ENCODE measurements around the gene CPE.

CPE gene

GRCh38 chr4:165364452-165365080 is 14.2 kb upstream of the CPE start:
- no peak for DNase-seq (ENCODE audit: low read depth in 2 of 2)

- DNase-seq (ENCODE audit: low read depth in 2 of 2) = no peak
Measured at GRCh38 chr4:165367040-165367439, 11.8 kb upstream of the CPE start.

GRCh38 chr4:165368114-165368513 is 10.7 kb upstream of the CPE start:
- DNase-seq (ENCODE audit: low read depth in 2 of 2) = no peak

GRCh38 chr4:165368567-165368966 is 10.2 kb upstream of the CPE start:
- no peak for DNase-seq (ENCODE audit: low read depth in 2 of 2)

- no peak for DNase-seq (ENCODE audit: low read depth in 2 of 2)
Measured at GRCh38 chr4:165369522-165369921, 9.3 kb upstream of the CPE start.

- DNase-seq (ENCODE audit: low read depth in 2 of 2) = no peak
Measured at GRCh38 chr4:165370530-165370929, 8.3 kb upstream of the CPE start.

- no peak for DNase-seq (ENCODE audit: low read depth in 2 of 2)
Measured at GRCh38 chr4:165375465-165375864, 3.3 kb upstream of the CPE start.

GRCh38 chr4:165378398-165378744 is 437 bp upstream of the CPE start:
- no peak for DNase-seq (ENCODE audit: low read depth in 2 of 2)

GRCh38 chr4:165379678-165380064 is 863 bp downstream of the CPE start:
- no peak for DNase-seq (ENCODE audit: low read depth in 2 of 2)

- no peak for DNase-seq (ENCODE audit: low read depth in 2 of 2)
Measured at GRCh38 chr4:165380805-165381204, 2.0 kb downstream of the CPE start.

- DNase-seq (ENCODE audit: low read depth in 2 of 2) = no peak
Measured at GRCh38 chr4:165381821-165382373, 3.1 kb downstream of the CPE start.

GRCh38 chr4:165382640-165383039 is 3.8 kb downstream of the CPE start:
- DNase-seq (ENCODE audit: low read depth in 2 of 2) = no peak

GRCh38 chr4:165383591-165384073 is 4.8 kb downstream of the CPE start:
- no peak for DNase-seq (ENCODE audit: low read depth in 2 of 2)

GRCh38 chr4:165384186-165384585 is 5.4 kb downstream of the CPE start:
- no peak for DNase-seq (ENCODE audit: low read depth in 2 of 2)

GRCh38 chr4:165384598-165384997 is 5.8 kb downstream of the CPE start:
- no peak for DNase-seq (ENCODE audit: low read depth in 2 of 2)

GRCh38 chr4:165385126-165385525 is 6.3 kb downstream of the CPE start:
- DNase-seq (ENCODE audit: low read depth in 2 of 2) = no peak

GRCh38 chr4:165386328-165386727 is 7.5 kb downstream of the CPE start:
- DNase-seq (ENCODE audit: low read depth in 2 of 2) = no peak

- no peak for DNase-seq (ENCODE audit: low read depth in 2 of 2)
Measured at GRCh38 chr4:165388756-165389155, 9.9 kb downstream of the CPE start.

GRCh38 chr4:165393051-165393450 is 14.2 kb downstream of the CPE start:
- DNase-seq (ENCODE audit: low read depth in 2 of 2) = no peak

- DNase-seq (ENCODE audit: low read depth in 2 of 2) = no peak
Measured at GRCh38 chr4:165393704-165394103, 14.9 kb downstream of the CPE start.

- no peak for DNase-seq (ENCODE audit: low read depth in 2 of 2)
Measured at GRCh38 chr4:165394275-165394674, 15.5 kb downstream of the CPE start.

- DNase-seq (ENCODE audit: low read depth in 2 of 2) = no peak
Measured at GRCh38 chr4:165398570-165398969, 19.8 kb downstream of the CPE start.

GRCh38 chr4:165402375-165402774 is 23.6 kb downstream of the CPE start:
- DNase-seq (ENCODE audit: low read depth in 2 of 2) = no peak

GRCh38 chr4:165403048-165403447 is 24.2 kb downstream of the CPE start:
- no peak for DNase-seq (ENCODE audit: low read depth in 2 of 2)
